GM10266 (cell line): Measurements from ENCODE around the gene TMEM132D.

ENCODE experiments used
- DNase-seq: peaks from one replicate; pipeline ENCODE4 v3.0.0; 2012; ENCODE audit errors: extremely low spot score
- TF ChIP-seq, protein P1 (sequence below): IDR thresholded peaks from 2 replicates; pipeline ENCODE4 v1.5.1; 2012; ENCODE audit warnings: mild to moderate bottlenecking, low read depth; ENCODE audit not compliant: control insufficient read depth, insufficient read depth; ENCODE audit errors: missing control alignments

TMEM132D gene

DNA sequence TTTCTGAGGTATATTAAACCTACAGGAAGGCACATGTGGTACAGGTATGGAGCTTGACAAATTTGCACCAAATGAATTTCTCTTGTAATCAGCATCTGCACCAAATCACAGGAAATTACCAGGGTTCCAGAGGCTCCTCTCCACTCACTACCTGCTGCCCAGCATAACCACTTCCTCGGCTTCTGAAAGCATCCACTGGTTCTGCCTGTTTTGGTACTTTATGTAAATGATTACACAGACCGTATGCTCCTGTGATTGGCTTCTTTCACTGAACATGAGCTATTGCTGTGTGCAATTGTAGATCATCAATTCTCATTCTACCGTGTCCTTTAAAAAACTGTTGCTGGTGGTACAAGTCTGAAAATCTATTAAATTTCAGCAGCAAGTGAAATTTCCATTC is 522.1 kb downstream of the TMEM132D start:
- TF ChIP-seq, protein P1, sequence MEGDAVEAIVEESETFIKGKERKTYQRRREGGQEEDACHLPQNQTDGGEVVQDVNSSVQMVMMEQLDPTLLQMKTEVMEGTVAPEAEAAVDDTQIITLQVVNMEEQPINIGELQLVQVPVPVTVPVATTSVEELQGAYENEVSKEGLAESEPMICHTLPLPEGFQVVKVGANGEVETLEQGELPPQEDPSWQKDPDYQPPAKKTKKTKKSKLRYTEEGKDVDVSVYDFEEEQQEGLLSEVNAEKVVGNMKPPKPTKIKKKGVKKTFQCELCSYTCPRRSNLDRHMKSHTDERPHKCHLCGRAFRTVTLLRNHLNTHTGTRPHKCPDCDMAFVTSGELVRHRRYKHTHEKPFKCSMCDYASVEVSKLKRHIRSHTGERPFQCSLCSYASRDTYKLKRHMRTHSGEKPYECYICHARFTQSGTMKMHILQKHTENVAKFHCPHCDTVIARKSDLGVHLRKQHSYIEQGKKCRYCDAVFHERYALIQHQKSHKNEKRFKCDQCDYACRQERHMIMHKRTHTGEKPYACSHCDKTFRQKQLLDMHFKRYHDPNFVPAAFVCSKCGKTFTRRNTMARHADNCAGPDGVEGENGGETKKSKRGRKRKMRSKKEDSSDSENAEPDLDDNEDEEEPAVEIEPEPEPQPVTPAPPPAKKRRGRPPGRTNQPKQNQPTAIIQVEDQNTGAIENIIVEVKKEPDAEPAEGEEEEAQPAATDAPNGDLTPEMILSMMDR = no peak
- no peak for DNase-seq

DNA sequence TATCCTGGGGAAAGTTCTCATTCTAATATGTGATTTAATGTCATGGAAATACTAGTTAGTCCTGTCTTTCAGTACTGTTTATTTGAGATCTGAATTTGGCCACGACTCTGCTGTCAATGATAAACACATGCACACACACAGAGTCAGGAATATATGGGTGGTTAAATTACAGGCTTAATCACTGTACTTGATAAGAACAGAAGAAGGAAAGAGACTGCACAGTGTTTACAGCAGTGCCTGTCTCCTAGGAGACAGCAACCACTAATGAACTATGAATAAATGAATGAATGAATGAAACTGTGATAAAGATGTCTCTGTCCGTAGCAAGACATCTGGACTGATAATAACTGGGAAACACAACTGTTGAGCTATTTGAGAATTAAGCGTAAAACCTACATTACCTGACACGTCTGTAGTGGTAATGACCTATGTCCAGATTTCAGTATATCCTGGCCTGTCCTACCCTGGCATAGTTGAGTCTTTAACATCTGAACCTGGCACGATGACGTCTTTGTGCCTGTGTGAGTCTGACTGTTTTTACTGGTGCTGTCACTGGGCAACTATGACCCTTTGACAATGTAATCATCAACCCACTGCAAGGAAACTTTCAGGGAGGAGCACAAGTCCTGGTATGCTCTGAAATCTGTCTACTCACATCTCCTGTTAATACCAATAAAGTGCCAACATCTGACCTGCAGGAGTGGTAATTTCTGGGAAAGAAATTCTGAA is 524.6 kb downstream of the TMEM132D start:
- TF ChIP-seq, protein P1 = no peak
- DNase-seq = no peak

DNA sequence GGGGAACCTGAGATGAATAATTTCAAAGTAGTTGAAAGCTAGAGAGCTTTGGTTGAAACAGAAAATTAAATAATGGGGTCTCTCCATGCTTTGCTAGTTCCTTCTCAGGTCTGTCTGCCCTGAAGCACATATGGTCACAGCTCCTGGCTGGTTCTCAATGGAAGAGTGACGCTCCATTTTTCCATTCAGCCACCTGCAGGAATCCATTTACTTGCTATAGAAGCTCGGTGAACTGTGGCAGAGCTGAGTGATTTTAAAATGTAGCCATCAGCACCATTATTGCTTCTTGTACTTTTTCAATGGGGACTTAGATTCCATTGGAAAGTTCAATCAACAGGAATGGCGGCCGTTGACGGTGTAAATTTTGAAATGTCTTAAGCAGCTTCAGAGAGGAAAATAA is 525.3 kb downstream of the TMEM132D start:
- DNase-seq = no peak

DNA sequence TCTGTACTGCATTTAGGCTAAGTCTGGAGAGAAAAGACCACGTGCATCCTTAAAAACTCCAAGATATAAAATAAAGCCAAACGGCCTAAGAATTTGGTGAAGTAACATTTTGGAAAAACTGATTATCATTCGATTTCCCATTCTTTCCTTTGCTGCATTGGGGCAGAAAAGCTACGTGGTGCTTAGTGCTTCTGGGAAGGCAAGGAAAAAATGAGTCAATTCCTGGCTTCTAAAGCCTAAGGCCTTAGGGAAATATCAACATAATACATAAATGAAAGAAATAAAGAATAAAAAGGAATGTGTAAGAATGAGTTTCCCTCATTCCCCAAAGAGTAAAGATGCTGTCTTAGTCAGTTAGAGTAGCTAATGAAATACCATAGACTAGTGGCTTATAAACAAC is 530.1 kb downstream of the TMEM132D start:
- TF ChIP-seq, protein P1 = no peak
- DNase-seq = no peak

More for the DNA sequence above, 525.3 kb downstream of the TMEM132D start:
- TF ChIP-seq, protein P1 = no peak

DNA sequence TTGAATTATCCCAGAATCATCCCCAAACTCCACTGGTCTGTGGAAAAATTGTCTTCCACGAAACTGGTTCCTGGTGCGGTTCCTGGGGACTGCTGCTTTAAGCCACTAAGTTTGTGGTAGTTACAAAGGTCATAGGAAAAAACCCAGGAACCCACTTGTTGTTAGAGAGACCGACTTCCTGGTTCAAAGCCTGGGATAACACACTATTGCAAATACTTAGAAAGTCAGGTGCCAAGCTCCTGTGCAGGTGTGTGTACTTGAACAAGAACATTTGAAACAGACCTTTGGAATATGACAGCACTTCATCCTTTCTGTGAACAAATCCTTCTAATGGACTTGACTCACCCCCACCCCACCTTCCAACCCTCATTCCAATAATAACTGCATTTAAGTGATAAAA is 530.9 kb downstream of the TMEM132D start:
- DNase-seq = no peak
- TF ChIP-seq, protein P1 = no peak

DNA sequence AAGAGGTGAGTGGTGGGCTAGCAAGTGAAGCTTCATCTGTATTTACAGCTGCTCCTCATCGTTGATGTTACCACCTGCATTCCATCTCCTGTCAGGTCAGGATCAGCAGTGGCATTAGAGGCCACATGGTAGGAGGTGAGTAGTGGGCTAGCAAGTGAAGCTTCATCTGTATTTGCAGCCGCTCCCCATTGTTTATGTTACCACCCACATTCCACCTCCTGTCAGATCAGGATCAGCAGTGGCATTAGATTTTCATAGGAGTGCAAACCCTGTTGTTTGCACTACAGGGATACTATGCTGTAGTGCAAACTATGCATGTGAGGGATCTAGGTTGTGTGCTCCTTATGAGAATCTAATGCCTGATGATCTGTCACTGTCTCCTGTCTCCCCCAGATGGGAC is 531.5 kb downstream of the TMEM132D start:
- no peak for DNase-seq
- TF ChIP-seq, protein P1 = no peak

DNA sequence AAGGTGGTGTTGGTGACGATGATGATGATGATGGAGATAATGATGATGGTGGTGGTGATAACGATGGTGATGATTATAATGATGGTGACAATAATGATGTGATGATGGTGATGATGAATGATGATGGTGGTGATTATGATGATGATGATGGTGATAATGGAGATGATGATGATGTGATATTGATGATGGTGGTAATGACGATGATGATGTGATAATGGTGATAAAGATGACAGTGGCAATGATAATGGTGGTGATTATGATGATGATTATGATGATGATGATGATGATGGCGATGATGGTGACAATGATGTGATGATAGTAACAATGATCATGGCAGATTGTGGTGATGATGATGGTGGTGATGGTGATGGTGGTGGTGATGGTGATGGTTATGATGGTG is 532.6 kb downstream of the TMEM132D start:
- DNase-seq = no peak
- TF ChIP-seq, protein P1 = no peak
